B cell (primary cell): ENCODE measurements around the gene CD93. TPM values are rescaled to one million over a fixed set of nuclear protein-coding genes. Genes with fewer than 3 reads are reported as not detected.

Experiments
- ATAC-seq: fragments of 200-7000 bp; cut with Tn5 transposase; one replicate; pipeline ENCODE4 v1.10.0; 2021; ENCODE audit warnings: low read depth, mild to moderate bottlenecking, moderate number of reproducible peaks, moderate library complexity
- CTCF ChIA-PET: fragments of 350-600 bp; sonication (Branson Sonifier 250); formaldehyde crosslinking; loops from one replicate; lab custom pipeline; 2021; ENCODE audit warnings: antibody characterized with exemption, inconsistent platforms; lab: Charles Lee
- POLR2A ChIA-PET: fragments of 350-600 bp; sonication (Branson Sonifier 250); formaldehyde crosslinking; loops from one replicate; lab custom pipeline; 2021; ENCODE audit warnings: antibody characterized with exemption; lab: Charles Lee
- DNase-seq: peaks from one replicate; pipeline ENCODE4 v3.0.0; 2013
- H2AFZ ChIP-seq: 2 replicates; pipeline ENCODE4 v1.6.1; 2012; ENCODE audit warnings: mild to moderate bottlenecking, low read depth, low read length; ENCODE audit not compliant: insufficient read depth, poor library complexity, severe bottlenecking
- H3K27ac ChIP-seq, 2 donors: 1 replicate in 1 of 2; 2 replicates in 1 of 2; pipeline ENCODE4 v1.5.1; 2012 to 2013; ENCODE audit warnings: low read length in 2 of 2, mild to moderate bottlenecking in 2 of 2, moderate library complexity in 1 of 2
- H3K27me3 ChIP-seq, 4 experiments: fragments of 200-600 bp in 1 of 4; sonication (generic) in 1 of 4; replicated peaks in 1 of 4; 1 replicate in 2 of 4; 2 replicates in 2 of 4; pipeline versions ENCODE4 v1.6.1 to v1.7.0; 2013 to 2016; ENCODE audit warnings: low read length in 3 of 4, mild to moderate bottlenecking in 2 of 4, mixed read lengths in 1 of 4, moderate library complexity in 1 of 4; ENCODE audit not compliant: insufficient read depth in 4 of 4, control insufficient read depth in 3 of 4; ENCODE audit errors: control extremely low read depth in 1 of 4
- H3K36me3 ChIP-seq, 2 experiments: replicated peaks in 1 of 2; 1 replicate in 1 of 2; 2 replicates in 1 of 2; pipeline versions ENCODE4 v1.6.1 to v1.7.1; 2013; ENCODE audit warnings: low read length in 1 of 2; ENCODE audit not compliant: insufficient read depth in 2 of 2, control insufficient read depth in 1 of 2; ENCODE audit errors: control extremely low read depth in 1 of 2, extremely low read depth in 1 of 2
- H3K4me1 ChIP-seq, 2 donors: fragments of 200-600 bp in 1 of 2; sonication (generic) in 1 of 2; 1 replicate in 1 of 2; 2 replicates in 1 of 2; pipeline versions ENCODE4 v1.5.1 to v1.6.1; 2013 to 2017; ENCODE audit warnings: low read length in 2 of 2; ENCODE audit not compliant: control insufficient read depth in 2 of 2, insufficient read depth in 2 of 2
- H3K4me2 ChIP-seq: replicated peaks from 2 replicates; pipeline ENCODE3; 2012; ENCODE audit warnings: mild to moderate bottlenecking, low read depth, low read length; ENCODE audit not compliant: poor library complexity, severe bottlenecking
- H3K4me3 ChIP-seq, 5 experiments: fragments of 200-600 bp in 1 of 5; sonication (generic) in 1 of 5; 1 replicate in 3 of 5; 2 replicates in 2 of 5; pipeline versions ENCODE4 v1.5.1 to v1.7.0; 2011 to 2016; ENCODE audit warnings: low read length in 4 of 5, mild to moderate bottlenecking in 4 of 5, low read depth in 2 of 5, control low read depth in 1 of 5, moderate library complexity in 1 of 5; ENCODE audit not compliant: insufficient read depth in 1 of 5; ENCODE audit errors: control extremely low read depth in 1 of 5, extremely low read depth in 1 of 5
- H3K79me2 ChIP-seq: fragments of 200-600 bp; sonication (generic); one replicate; pipeline ENCODE4 v1.6.0; 2016; ENCODE audit warnings: low read length; ENCODE audit not compliant: control insufficient read depth, insufficient read depth
- H3K9ac ChIP-seq: fragments of 200-600 bp; sonication (generic); 2 replicates; pipeline ENCODE4 v1.6.1; 2017; ENCODE audit warnings: mild to moderate bottlenecking, low read length, moderate library complexity
- H3K9me3 ChIP-seq, 3 donors: one replicate each; pipeline versions ENCODE4 v1.6.1 to v1.7.1; 2013; ENCODE audit warnings: low read length in 2 of 3; ENCODE audit not compliant: control insufficient read depth in 2 of 3, insufficient read depth in 1 of 3; ENCODE audit errors: control extremely low read depth in 1 of 3
- H4K20me1 ChIP-seq: 2 replicates; pipeline ENCODE4 v1.6.0; 2012; ENCODE audit warnings: mild to moderate bottlenecking, low read length; ENCODE audit not compliant: insufficient read depth, control insufficient read depth, poor library complexity, severe bottlenecking
- H3K27ac Mint-ChIP-seq: one replicate; pipeline ENCODE4 v1.8.0; 2021; ENCODE audit warnings: mixed read lengths
- H3K27me3 Mint-ChIP-seq: one replicate; pipeline ENCODE4 v1.8.0; 2021; ENCODE audit warnings: mixed read lengths
- H3K4me1 Mint-ChIP-seq: one replicate; pipeline ENCODE4 v1.8.0; 2021; ENCODE audit warnings: mixed read lengths
- H3K4me3 Mint-ChIP-seq: one replicate; pipeline ENCODE4 v1.8.0; 2021; ENCODE audit warnings: mixed read lengths
- H3K9me3 Mint-ChIP-seq: one replicate; pipeline ENCODE4 v1.8.0; 2022; ENCODE audit warnings: mixed read lengths; ENCODE audit not compliant: insufficient read depth
- CTCF ChIP-seq: fragments of 200-600 bp; IDR thresholded peaks from one replicate; pipeline ENCODE4 v1.8.0; 2022; ENCODE audit warnings: antibody characterized with exemption, mild to moderate bottlenecking
- EZH2 ChIP-seq: IDR thresholded peaks from 2 replicates; pipeline ENCODE4 v1.6.1; 2012; ENCODE audit warnings: borderline replicate concordance, low read depth, mild to moderate bottlenecking, moderate library complexity, low read length; ENCODE audit not compliant: insufficient read depth, poor library complexity, severe bottlenecking
- WGBS: methylation state at CpG from one replicate; pipeline ENCODE4 v1.1.5; 2013; ENCODE audit warnings: missing lambda C conversion rate; ENCODE audit not compliant: insufficient coverage; 5-methylcytosine and 5-hydroxymethylcytosine counted together
- intact Hi-C: fragments of 100-400 bp; cut with micrococcal nuclease; formaldehyde crosslinking; loops from one replicate; pipeline ENCODE4 v1.10.0; 2022
- polyA plus RNA-seq: library from polyadenylated mRNA; depleted of rRNA; stranded (reverse); fragments of >200 nt; gene quantifications from 2 replicates; pipeline ENCODE4 v1.2.3, GENCODE V29; 2012
- total RNA-seq, 2 donors: library from RNA; stranded (reverse); fragments of 120-200 nt in 1 of 2; gene quantifications; 1 replicate in 1 of 2; 2 replicates in 1 of 2; pipeline versions ENCODE4 v1.2.3 to v1.2.4, GENCODE V29; 2013 to 2022

Gene CD93
- total and polyA plus RNA-seq, 2 donors (not counting 1 experiment from before 2014, with no cell fraction given): 0.12 to 0.51 TPM

- POLR2A ChIA-PET: no interaction called here
- no peak overlapping the region for H2AFZ ChIP-seq
- H3K4me1 ChIP-seq: no peaks in the 10 kb centered on the region
- H3K79me2 ChIP-seq: no peaks in the 10 kb centered on the region
- no peak overlapping the region for H3K4me3 ChIP-seq
- Mint-ChIP-seq H3K9me3 (no peaks in the 10 kb centered on the region), H3K27ac (no peak overlapping the region), H3K27me3 (peaks cover 24% of the 10 kb centered on the region), H3K4me1 (peaks cover 2% of the 10 kb centered on the region), H3K4me3 (no peak overlapping the region)
- CTCF ChIA-PET: no interaction called here
- DNase-seq (no peak), ATAC-seq (no peak)
- H3K4me2 ChIP-seq: no peak overlapping the region
- intact Hi-C loops: no loop called here
- no peaks in the 10 kb centered on the region for H4K20me1 ChIP-seq
- H3K9ac ChIP-seq: no peak overlapping the region
- TF ChIP-seq EZH2: no peak
- no peak for TF ChIP-seq CTCF
- no peak overlapping the region for H3K27ac ChIP-seq
- H3K9me3 ChIP-seq: peaks cover 0 to 2% (median 0%) of the 10 kb centered on the region in 3 donors
- 100% methylated on average over 6 of the region's 8 CpGs for WGBS
- H3K36me3 ChIP-seq: no peaks in the 10 kb centered on the region
- no peaks in the 10 kb centered on the region for H3K27me3 ChIP-seq
Measured at GRCh38 chr20:23117738-23118137, 31.6 kb upstream of the CD93 start.

GRCh38 chr20:23116311-23117089 lies 30.4 kb upstream of the CD93 start:
- Histone ChIP-seq H3K27me3 (no peaks in the 10 kb centered on the region), H4K20me1 (no peaks in the 10 kb centered on the region), H2AFZ (no peak overlapping the region), H3K27ac (no peak overlapping the region), H3K36me3 (no peaks in the 10 kb centered on the region), H3K9me3 (peaks cover 0 to 2% (median 0%) of the 10 kb centered on the region in 3 donors), H3K9ac (no peak overlapping the region), H3K4me2 (no peak overlapping the region), H3K4me3 (no peak overlapping the region), H3K4me1 (no peaks in the 10 kb centered on the region), H3K79me2 (no peaks in the 10 kb centered on the region)
- Mint-ChIP-seq H3K4me1 (no peaks in the 10 kb centered on the region), H3K4me3 (no peak overlapping the region), H3K27ac (no peak overlapping the region), H3K27me3 (peaks cover 18% of the 10 kb centered on the region), H3K9me3 (no peaks in the 10 kb centered on the region)
- DNase-seq: no peak
- intact Hi-C loops: no loop called here
- WGBS: 58% methylated on average over 10 of the region's 10 CpGs
- ChIA-PET POLR2A (no interaction called here), CTCF (interaction anchor here (1.0 kb wide), 1 partner anchor 29 kb away, joined by 3 read pairs; no protein-coding TSS in a partner anchor)
- ATAC-seq: no peak
- no peak for TF ChIP-seq CTCF
- TF ChIP-seq EZH2: no peak
